Epithelial cell of prostate (primary cell): ENCODE measurements around the gene PRICKLE4.

Source experiments
- DNase-seq: peaks from one replicate; pipeline ENCODE4 v3.0.0-alpha.2; 2011; ENCODE audit warnings: low read depth, low spot score
- H3K27ac ChIP-seq: fragments of 450-650 bp; 2 replicates; pipeline ENCODE4 v1.5.1; 2017; ENCODE audit warnings: mild to moderate bottlenecking

The PRICKLE4 gene

GRCh38 chr6:41832263-41832662, 51.7 kb downstream of the PRICKLE4 start:
- no peak for DNase-seq
- no peak overlapping the region for H3K27ac ChIP-seq

GRCh38 chr6:41836022-41836659, 55.6 kb downstream of the PRICKLE4 start:
- no peak for DNase-seq
- no peak overlapping the region for H3K27ac ChIP-seq

GRCh38 chr6:41836660-41837052, 56.1 kb downstream of the PRICKLE4 start:
- no peak for DNase-seq
- H3K27ac ChIP-seq: no peak overlapping the region
